Body of pancreas (tissue), 4 donors: ENCODE measurements around the gene ANKRA2. TPM values are rescaled to one million over a fixed set of nuclear protein-coding genes. Genes with fewer than 3 reads are reported as not detected.

Source experiments
- ATAC-seq: fragments of 150-250 bp; one replicate; pipeline ENCODE4 v1.9.1; 2016
- DNase-seq, 4 donors: peaks; one replicate each; pipeline ENCODE4 v3.0.0-alpha.2; 2019
- H3K27ac ChIP-seq, 4 donors: fragments of 200-600 bp; sonication (generic); 1 replicate in 3 of 4; 2 replicates in 1 of 4; pipeline versions ENCODE4 v1.5.1 to v1.6.1; 2016 to 2019; ENCODE audit warnings: mild to moderate bottlenecking in 1 of 4, mixed read lengths in 1 of 4, moderate library complexity in 1 of 4
- H3K27me3 ChIP-seq, 2 donors: fragments of 200-600 bp; sonication (generic); one replicate each; pipeline ENCODE4 v1.6.0; 2016; ENCODE audit warnings: mild to moderate bottlenecking in 1 of 2
- H3K36me3 ChIP-seq, 2 donors: fragments of 200-600 bp; sonication (generic); replicated peaks in 1 of 2; 2 replicates each; pipeline ENCODE4 v1.5.1; 2016; ENCODE audit warnings: low read depth in 2 of 2; ENCODE audit not compliant: insufficient read depth in 1 of 2
- H3K4me1 ChIP-seq: fragments of 200-600 bp; sonication (generic); one replicate; pipeline ENCODE4 v1.6.0; 2016
- H3K4me3 ChIP-seq, 2 donors: fragments of 200-600 bp; sonication (generic); 1 replicate in 1 of 2; 2 replicates in 1 of 2; pipeline ENCODE4 v1.5.1; 2016 to 2019
- H3K9me3 ChIP-seq, 3 donors: fragments of 200-600 bp; sonication (generic); 1 replicate in 2 of 3; 2 replicates in 1 of 3; pipeline ENCODE4 v1.5.1; 2016
- POLR2A ChIP-seq, 3 donors: fragments of 450-650 bp; IDR thresholded peaks; one replicate each; pipeline ENCODE4 v1.6.1; 2016; ENCODE audit warnings: antibody characterized with exemption in 3 of 3, mild to moderate bottlenecking in 2 of 3
- WGBS, 2 donors: methylation state at CpG; one replicate each; pipeline ENCODE4 v1.1.5; 2017; 5-methylcytosine and 5-hydroxymethylcytosine counted together
- intact Hi-C: fragments of 100-400 bp; cut with DNase I; formaldehyde crosslinking; loops from one replicate; pipeline ENCODE4 v1.15.1; 2023
- total RNA-seq, 2 donors: library from RNA; depleted of rRNA; stranded (reverse); fragments of >200 nt; gene quantifications; one replicate each; pipeline ENCODE4 v1.1.0, GENCODE V29; 2016
- TF ChIP-seq, protein P1 (sequence below), 7 experiments: fragments of 450-650 bp in 4 of 7; fragments of 200-600 bp in 3 of 7; sonication (generic) in 3 of 7; IDR thresholded peaks; one replicate each; pipeline ENCODE4 v1.5.1; 2016 to 2019; ENCODE audit warnings: antibody characterized with exemption in 7 of 7

ANKRA2 gene
- total RNA-seq, 2 donors from 2014 or later: 5.9 to 12.7 TPM

DNA sequence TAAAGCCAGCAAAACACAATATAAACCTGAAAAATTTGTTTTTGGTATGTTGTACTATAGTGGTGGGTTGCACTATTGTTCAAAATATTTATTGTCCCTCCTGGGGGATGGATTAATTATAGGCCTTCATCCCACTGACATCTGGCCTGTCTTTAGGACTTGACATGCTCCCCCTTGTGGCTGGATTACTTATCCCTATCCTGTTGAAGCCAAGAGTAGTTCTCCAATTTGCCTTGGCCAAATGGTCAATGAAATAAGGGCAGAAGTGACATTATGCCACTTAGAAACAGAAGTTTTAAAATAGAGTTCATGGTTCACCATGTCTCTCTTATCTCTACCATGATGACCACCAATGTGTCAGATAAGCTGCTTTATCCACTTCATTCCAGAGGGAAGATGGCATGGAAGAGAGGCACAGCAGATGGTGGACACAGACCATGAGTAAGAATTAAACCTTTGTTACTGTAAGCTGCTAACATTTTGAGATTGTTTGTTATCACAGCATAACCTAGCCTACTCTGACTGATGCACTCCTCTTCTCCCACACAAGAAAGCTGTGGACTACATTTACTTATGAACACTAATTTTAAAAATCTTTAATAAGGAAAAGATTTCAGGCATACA is 31.4 kb upstream of the ANKRA2 start:
- TF ChIP-seq POLR2A (IDR thresholded peaks at IDR 0.05): no peak
- TF ChIP-seq, protein P1, sequence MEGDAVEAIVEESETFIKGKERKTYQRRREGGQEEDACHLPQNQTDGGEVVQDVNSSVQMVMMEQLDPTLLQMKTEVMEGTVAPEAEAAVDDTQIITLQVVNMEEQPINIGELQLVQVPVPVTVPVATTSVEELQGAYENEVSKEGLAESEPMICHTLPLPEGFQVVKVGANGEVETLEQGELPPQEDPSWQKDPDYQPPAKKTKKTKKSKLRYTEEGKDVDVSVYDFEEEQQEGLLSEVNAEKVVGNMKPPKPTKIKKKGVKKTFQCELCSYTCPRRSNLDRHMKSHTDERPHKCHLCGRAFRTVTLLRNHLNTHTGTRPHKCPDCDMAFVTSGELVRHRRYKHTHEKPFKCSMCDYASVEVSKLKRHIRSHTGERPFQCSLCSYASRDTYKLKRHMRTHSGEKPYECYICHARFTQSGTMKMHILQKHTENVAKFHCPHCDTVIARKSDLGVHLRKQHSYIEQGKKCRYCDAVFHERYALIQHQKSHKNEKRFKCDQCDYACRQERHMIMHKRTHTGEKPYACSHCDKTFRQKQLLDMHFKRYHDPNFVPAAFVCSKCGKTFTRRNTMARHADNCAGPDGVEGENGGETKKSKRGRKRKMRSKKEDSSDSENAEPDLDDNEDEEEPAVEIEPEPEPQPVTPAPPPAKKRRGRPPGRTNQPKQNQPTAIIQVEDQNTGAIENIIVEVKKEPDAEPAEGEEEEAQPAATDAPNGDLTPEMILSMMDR (IDR thresholded peaks at IDR 0.05): peak; percentile 22 to 61 (median 50)
- Histone ChIP-seq H3K27ac (no peak overlapping the region), H3K9me3 (no peaks in the 10 kb centered on the region), H3K4me3 (no peak overlapping the region), H3K27me3 (no peaks in the 10 kb centered on the region), H3K4me1 (no peaks in the 10 kb centered on the region), H3K36me3 (no peaks in the 10 kb centered on the region)
- ATAC-seq (peak; percentile 45), DNase-seq (peak; percentile 32 to 55 (median 41))
- intact Hi-C loops: no loop called here

DNA sequence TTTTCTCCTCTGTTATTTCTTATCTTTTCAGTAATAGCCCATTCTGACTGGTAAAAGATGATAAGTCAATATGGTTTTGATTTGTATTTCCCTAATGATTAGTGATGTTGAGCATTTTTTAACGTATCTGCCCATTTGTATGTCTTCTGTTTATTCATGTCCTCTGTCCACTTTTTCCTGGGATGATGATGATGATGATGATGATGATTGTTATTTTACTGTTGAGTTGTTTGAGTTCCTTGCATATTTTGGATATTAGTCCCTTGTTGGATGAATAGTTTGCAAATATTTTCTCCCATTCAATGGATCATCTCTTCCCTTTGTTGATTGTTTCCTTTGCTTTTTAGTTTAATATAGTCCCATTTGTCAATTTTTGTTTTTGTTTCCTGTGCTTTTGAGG is 27.1 kb upstream of the ANKRA2 start:
- intact Hi-C loops: loop anchor here (5.0 kb wide), 1 partner anchor 200 kb away; no protein-coding TSS in a partner anchor
- H3K9me3 ChIP-seq: no peaks in the 10 kb centered on the region
- WGBS, 2 donors: 46 to 50% methylated on average over 1 of the region's 1 CpG
- DNase-seq: no peak
- H3K36me3 ChIP-seq: no peaks in the 10 kb centered on the region
- no peak overlapping the region for H3K27ac ChIP-seq
- no peak for ATAC-seq
- H3K4me1 ChIP-seq: peaks cover 6% of the 10 kb centered on the region
- no peaks in the 10 kb centered on the region for H3K27me3 ChIP-seq
- TF ChIP-seq POLR2A (IDR thresholded peaks at IDR 0.05): no peak
- TF ChIP-seq, protein P1 (IDR thresholded peaks at IDR 0.05): no peak
- no peak overlapping the region for H3K4me3 ChIP-seq

DNA sequence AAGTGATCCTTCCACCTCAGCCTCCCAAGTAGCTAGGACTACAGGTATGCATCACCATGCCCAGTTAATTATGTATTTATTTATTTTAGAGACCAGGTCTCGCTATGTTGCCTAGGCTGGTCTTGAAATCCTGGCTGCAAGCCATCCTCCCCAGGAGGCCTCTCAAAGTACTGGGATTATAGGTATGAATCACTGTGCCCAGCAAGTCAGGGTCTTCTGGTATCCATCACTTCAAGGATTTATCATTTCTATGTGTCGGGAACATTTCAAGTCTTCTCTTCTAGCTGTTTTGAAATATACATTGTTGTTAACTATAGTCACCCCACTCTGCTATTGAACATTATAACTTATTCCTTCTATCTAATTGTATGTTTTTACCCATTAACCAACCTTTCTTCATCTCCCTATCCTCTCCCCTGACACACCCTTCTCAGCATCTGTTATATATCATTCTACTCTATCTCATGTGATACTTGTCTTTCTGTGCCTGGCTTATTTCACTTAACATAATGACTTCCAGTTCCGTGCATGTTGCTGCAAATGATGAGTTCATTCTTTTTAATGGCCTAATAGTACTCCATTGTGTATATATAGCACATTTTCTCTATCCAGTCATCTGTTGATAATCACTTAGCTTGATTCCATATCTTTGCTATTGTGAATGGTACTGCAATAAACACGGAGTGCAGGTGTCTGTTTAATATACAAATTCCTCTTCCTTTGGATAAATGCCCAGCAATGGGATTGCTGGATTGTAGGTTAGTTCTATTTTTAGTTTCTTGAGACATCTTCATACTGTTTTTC is 26.5 kb upstream of the ANKRA2 start:
- Histone ChIP-seq H3K27me3 (no peaks in the 10 kb centered on the region), H3K4me3 (no peak overlapping the region), H3K4me1 (peaks cover 6% of the 10 kb centered on the region), H3K27ac (no peak overlapping the region), H3K36me3 (no peaks in the 10 kb centered on the region), H3K9me3 (no peaks in the 10 kb centered on the region)
- DNase-seq: no peak
- ATAC-seq: no peak
- no peak for TF ChIP-seq POLR2A (IDR thresholded peaks at IDR 0.05)
- TF ChIP-seq, protein P1 (IDR thresholded peaks at IDR 0.05): no peak
- 49% methylated on average over 4 of the region's 4 CpGs for WGBS, 2 donors
- intact Hi-C loops: loop anchor here (5.0 kb wide), 1 partner anchor 200 kb away; no protein-coding TSS in a partner anchor

DNA sequence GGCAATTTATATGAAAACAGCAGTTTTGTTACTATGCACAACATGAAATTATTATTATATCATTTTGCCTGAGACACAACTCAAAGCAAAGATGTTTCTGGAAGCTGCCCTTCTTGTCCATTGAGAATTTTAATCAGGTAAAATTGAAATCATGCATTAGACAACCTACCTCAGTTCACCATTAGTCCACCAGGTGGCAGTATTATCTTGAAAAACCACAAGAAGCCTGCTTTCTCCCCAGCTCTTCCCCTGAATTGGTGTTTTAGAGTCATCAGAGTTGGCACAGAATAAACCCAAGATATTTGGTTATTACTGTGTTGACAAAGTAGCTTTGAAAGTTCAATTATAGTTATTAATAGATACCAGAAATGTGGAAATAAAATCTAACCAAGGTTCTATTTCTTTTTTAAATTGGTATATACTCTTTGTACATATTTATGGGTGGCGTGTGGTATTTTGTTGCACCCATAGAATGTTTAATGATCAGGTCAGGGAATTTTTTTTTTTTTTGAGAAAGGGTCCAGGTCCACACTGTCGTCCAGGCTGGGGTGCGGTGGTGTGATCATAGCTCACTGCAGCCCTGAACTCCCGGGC is 25.8 kb upstream of the ANKRA2 start:
- H3K36me3 ChIP-seq: no peaks in the 10 kb centered on the region
- peak; percentile 45 to 83 (median 64) for DNase-seq
- intact Hi-C loops: loop anchor here (5.0 kb wide), 1 partner anchor 201 kb away; no protein-coding TSS in a partner anchor
- H3K27ac ChIP-seq: no peak overlapping the region
- no peak overlapping the region for H3K4me3 ChIP-seq
- TF ChIP-seq, protein P1 (IDR thresholded peaks at IDR 0.05): peak; percentile 75 to 96 (median 89)
- no peak for TF ChIP-seq POLR2A (IDR thresholded peaks at IDR 0.05)
- WGBS, 2 donors: 51 to 53% methylated on average over 4 of the region's 4 CpGs
- H3K27me3 ChIP-seq: no peaks in the 10 kb centered on the region
- H3K9me3 ChIP-seq: no peaks in the 10 kb centered on the region
- peaks cover 6% of the 10 kb centered on the region for H3K4me1 ChIP-seq
- peak; percentile 84 for ATAC-seq
